GM18520 (cell line): ENCODE data around the gene TLK2.

ENCODE experiments used
- ATAC-seq: cut with Tn5 transposase; IDR thresholded peaks from one replicate; pipeline ENCODE4 v1.9.1; 2021; ENCODE audit not compliant: unreplicated experiment

TLK2 gene

GRCh38 chr17:62627219-62627903 is 148.7 kb downstream of the TLK2 start, which contains the start of gene MRC2:
TSS of gene MRC2 (plus strand) at chr17:62627670. CDS start at chr17:62627803, 133 bp downstream.
- no peak for ATAC-seq

DNA sequence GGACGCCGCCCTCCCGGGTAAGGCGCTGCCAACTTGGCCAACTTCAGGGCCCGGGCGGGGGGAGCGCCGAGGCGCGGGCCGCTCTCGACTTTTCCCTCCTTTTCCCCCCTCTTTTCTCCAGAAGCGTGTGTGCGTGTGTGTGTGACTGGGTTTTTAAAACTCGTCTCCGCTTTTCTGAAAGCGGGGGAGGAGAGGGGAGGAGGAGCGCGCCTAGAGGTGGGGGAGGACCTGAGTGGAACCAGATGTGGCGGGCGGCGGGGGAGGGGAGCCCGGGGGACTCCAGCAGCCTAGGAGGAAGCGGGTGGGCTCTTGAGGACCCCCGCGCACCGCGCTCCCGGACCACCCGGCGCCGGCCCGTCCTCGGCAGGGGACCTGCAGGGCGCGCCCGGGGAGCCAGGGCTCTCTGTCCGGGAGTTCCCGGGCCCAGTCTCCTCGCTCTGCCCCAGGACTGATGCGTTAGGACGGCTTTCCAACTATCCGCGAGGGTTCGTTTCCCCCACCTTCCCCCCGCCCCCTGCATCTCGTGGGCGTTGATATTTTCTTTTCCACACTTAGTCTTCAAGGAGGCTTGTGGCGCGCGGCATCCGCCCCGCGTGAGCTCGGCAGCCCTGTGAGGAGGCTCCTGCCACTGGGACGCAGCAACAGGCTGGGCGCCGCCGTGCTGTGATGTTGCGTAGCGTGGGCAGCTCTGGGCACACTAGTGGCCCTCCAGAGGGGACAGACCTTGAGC is 149.4 kb downstream of the TLK2 start:
- no peak for ATAC-seq

- no peak for ATAC-seq
Measured at GRCh38 chr17:62628831-62629555, 150.4 kb downstream of the TLK2 start.

DNA sequence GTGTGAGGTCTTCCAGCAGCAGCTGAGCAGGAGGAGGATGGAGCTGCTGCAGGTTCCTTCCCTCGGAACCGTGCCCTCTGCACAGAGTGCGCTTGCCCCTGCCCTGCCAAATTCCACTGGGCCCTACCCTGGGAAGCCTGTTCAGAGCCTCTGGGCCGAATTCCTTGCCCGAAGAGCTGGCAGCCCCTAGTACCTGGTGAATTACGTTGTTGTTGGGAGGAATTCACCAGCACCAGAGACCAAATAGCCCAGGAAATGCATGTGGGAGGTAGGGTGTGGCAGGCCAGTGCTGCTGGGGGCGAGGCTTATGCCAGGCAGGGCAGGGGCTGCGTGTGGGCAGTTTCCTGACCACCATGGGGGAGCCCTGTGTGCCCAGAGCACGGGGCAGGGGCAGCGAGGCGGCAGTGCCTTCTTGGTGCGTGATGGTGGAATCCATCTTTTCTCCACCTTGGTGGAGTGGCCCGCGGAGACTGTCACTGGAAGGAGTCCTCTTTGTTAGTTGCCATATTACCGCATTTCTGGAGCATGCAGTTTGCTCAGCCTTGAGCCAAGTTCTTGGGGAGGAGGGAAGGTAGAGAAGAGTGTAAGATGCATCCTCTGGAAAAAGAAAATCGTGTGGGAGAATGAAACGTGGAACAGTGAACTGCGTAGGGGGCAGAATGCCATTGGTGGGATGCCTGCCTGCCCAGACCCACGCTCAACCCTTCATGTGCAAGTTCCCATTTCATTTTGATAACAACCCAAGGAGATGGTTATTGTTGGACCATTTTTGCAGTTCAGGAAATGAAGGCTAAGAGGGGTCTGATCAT is 151.1 kb downstream of the TLK2 start:
- ATAC-seq = no peak

GRCh38 chr17:62630365-62631085 is 151.9 kb downstream of the TLK2 start:
- no peak for ATAC-seq

GRCh38 chr17:62631086-62631935 is 152.7 kb downstream of the TLK2 start:
- no peak for ATAC-seq

- no peak for ATAC-seq
Measured at GRCh38 chr17:62631936-62632924, 153.6 kb downstream of the TLK2 start.

DNA sequence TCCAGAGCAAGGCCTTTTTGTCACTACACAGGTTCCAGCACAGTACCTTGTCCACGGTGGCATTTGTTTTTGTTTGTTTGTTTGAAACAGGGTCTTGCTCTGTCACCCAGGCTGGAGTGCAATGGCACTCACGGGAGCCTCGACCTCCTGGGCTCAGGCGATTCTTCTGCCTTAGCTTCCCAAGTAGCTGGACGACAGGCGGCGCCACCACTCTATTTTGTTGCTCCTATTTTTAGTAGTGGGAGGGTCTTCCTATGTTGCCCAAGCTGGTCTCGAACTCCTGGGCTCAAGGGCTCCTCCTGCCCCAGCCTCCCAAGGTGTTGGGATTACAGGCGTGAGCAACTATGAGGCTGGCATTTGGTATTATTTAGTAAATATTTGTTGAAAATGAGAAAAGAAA is 159.2 kb downstream of the TLK2 start:
- no peak for ATAC-seq

DNA sequence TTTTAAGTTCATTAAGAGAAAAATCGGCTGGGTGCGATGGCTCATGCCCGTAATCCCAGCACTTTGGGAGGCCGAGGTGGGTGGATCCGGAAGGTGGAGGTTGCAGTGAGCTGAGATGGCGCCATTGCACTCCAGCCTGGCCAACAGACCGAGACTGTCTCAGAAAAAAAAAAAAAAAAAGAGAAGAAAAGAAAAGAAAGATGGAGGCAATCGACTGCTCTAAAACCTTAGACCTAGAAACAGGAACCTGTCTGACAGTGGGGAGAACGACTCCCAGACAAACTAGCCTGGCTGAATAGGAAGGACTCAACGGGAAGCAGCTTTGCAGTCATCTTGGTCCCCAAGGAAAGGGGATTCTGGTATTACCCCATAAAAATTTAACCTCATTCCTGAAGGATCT is 162.5 kb downstream of the TLK2 start:
- ATAC-seq = no peak

- no peak for ATAC-seq
Measured at GRCh38 chr17:62641951-62642350, 163.3 kb downstream of the TLK2 start.

DNA sequence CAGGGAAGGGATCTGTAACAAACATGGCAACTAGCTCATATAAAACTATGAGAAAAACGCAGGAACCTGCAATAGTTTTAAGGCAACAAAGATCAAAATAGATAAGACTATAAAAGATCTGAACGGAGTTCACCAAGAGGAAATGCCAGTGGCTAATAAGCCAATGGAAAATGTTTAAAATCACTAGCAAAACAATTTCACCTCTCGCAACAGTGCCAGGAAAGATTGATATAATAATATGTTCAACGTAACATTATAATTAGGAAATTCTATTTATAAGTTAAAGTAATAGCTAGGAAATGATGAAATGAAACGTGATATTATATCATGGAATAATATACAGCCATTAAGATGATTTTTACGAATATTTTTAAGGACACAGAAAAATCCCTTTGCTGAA is 164.9 kb downstream of the TLK2 start:
- no peak for ATAC-seq

DNA sequence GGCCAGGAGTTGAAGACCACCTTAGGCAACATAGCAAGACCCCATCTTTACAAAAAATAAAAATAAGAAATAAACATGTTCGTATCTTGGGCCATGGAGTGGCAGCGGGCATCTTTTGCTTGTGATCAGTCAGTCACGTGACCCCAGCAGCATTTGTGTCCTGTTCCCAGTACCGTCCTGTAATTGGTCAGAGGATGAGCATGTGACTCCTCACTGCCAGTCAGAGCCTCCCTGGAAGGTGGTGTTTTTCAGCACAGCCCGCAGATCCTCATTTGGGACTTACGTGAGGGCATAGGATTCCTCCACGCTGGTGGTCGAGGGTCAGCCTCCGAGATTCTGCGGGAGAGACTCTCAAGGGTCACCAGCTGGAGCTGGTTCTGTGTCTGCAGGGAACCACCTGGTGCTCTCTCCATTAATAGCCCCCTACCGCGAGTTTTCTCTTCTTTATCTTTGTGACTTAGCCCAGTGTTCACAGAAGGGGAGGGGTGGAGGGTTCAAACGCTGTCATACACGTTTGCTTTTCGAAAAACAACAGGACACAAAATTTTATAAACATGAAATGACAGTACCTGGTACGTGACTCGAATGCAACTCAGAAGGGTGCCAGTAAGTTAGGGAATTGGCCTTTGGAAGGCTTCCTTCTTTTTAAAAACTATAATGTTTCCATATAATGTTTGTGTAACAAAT is 166.0 kb downstream of the TLK2 start:
- no peak for ATAC-seq

DNA sequence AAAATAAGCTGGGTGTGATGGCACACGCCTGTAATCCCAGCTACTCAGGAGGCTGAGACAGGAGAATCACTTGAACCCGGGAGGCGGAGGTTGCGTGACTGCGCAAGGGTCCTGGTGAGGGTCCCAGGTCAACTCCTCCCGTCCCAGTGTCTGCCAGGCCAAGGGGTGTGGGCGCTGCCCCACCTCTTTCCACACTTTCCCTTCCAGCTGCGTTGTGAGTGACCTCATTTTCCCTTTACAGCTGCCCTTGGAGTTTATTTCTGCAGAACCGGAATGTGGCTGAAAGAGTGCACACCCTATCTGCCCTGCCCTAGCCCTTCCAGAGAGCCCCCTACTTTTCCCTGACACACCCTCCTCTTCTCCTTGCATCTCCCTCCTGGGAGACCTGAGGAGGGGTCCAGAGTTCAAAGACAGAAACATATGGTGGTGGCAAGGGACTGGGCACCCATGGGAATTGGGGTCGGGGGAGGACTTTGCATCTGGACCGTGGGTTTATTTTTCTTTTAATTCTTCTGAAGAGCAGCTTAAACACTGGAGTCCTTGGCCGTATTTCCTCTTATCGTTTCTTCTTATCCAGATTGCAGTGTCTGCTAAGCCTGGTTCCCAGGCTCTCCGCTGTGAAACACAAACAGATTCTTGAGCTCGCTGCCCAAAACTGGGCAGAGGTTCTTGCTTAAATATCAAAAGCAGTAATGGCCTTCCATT is 169.8 kb downstream of the TLK2 start:
- no peak for ATAC-seq

- no peak for ATAC-seq
Measured at GRCh38 chr17:62648956-62649294, 170.3 kb downstream of the TLK2 start.

DNA sequence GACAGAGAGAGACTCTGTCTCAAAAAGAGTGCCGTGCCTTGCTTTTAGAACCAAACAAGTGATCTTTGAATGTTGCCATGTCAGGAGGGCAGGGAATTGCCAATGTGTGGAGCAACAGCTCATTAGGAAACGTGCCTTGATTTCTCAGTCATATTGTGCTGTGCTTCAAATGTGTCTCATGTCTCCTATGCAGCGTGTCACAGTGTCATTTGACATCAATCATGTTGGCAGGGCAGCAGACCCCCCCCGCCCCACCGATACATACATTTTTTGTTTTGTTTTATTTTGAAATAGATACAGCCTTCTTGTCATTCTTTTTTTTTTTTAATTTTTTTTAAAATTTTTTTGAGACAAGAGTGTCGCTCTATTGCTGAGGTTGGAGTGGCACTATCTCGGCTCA is 170.9 kb downstream of the TLK2 start:
- ATAC-seq = no peak

- no peak for ATAC-seq
Measured at GRCh38 chr17:62650587-62650986, 172.0 kb downstream of the TLK2 start.

- no peak for ATAC-seq
Measured at GRCh38 chr17:62652251-62653001, 173.8 kb downstream of the TLK2 start.
